HuH-7.5 (cell line): ENCODE measurements around the gene CHMP5.
A peak's percentile ranks its signal among the peaks of the same experiment; 100 is the strongest.

Experiments used
- DNase-seq: peaks from one replicate; pipeline ENCODE4 v3.0.0; 2011; ENCODE audit warnings: low spot score

The CHMP5 gene

GRCh38 chr9:33264473-33265177 lies at the start of gene CHMP5, which contains the start of gene BAG1:
Gene CHMP5 (plus strand): TSS chr9:33265049. CDS start chr9:33265079, 30 bp downstream.
Gene BAG1 (minus strand): TSS chr9:33264708.
- peak; percentile 84 for DNase-seq

GRCh38 chr9:33220681-33221567 lies 43.9 kb upstream of the CHMP5 start:
- no peak for DNase-seq

- no peak for DNase-seq
Measured at GRCh38 chr9:33221568-33221884, 43.3 kb upstream of the CHMP5 start.

- no peak for DNase-seq
Measured at GRCh38 chr9:33222031-33222430, 42.8 kb upstream of the CHMP5 start.

GRCh38 chr9:33223696-33224095 lies 41.2 kb upstream of the CHMP5 start:
- no peak for DNase-seq

GRCh38 chr9:33225319-33226147 lies 39.3 kb upstream of the CHMP5 start:
- DNase-seq, result no peak

- no peak for DNase-seq
Measured at GRCh38 chr9:33227008-33227398, 37.8 kb upstream of the CHMP5 start.

GRCh38 chr9:33227741-33228140 lies 37.1 kb upstream of the CHMP5 start:
- DNase-seq, result no peak

- DNase-seq, result no peak
Measured at GRCh38 chr9:33228606-33229005, 36.2 kb upstream of the CHMP5 start.

- DNase-seq, result no peak
Measured at GRCh38 chr9:33229359-33230114, 35.3 kb upstream of the CHMP5 start.

- DNase-seq, result no peak
Measured at GRCh38 chr9:33230756-33231622, 33.9 kb upstream of the CHMP5 start.

GRCh38 chr9:33231623-33231942 lies 33.3 kb upstream of the CHMP5 start:
- DNase-seq, result no peak

- DNase-seq, result no peak
Measured at GRCh38 chr9:33232815-33233214, 32.0 kb upstream of the CHMP5 start.

- DNase-seq, result no peak
Measured at GRCh38 chr9:33233626-33234342, 31.1 kb upstream of the CHMP5 start.

GRCh38 chr9:33234511-33235467 lies 30.1 kb upstream of the CHMP5 start:
- no peak for DNase-seq

- no peak for DNase-seq
Measured at GRCh38 chr9:33236571-33236970, 28.3 kb upstream of the CHMP5 start.

GRCh38 chr9:33239921-33240320 lies 24.9 kb upstream of the CHMP5 start, which contains the start of gene SPINK4:
Gene SPINK4 (plus strand): TSS chr9:33240167. CDS start chr9:33240209, 42 bp downstream.
- DNase-seq, result no peak

GRCh38 chr9:33241298-33241697 lies 23.6 kb upstream of the CHMP5 start:
- DNase-seq, result no peak

- DNase-seq, result no peak
Measured at GRCh38 chr9:33242609-33243134, 22.2 kb upstream of the CHMP5 start.
